GM23338 (cell line): ENCODE data around the gene ASAH2B. TPM values are rescaled to one million over a fixed set of nuclear protein-coding genes. Genes with fewer than 3 reads are reported as not detected.
A peak's percentile ranks its signal among the peaks of the same experiment; 100 is the strongest.

Experiments used
- ATAC-seq: fragments of 200-7000 bp; cut with Tn5 transposase; 3 replicates; pipeline ENCODE4 v1.9.1; 2020
- DNase-seq: peaks from one replicate; pipeline ENCODE4 v3.0.0-alpha.2; 2015; ENCODE audit warnings: low spot score
- H2AFZ ChIP-seq: fragments of 200-600 bp; sonication (generic); 2 replicates; pipeline ENCODE4 v1.8.0; 2016; ENCODE audit warnings: antibody characterized with exemption, mild to moderate bottlenecking, moderate library complexity
- H3F3A ChIP-seq: fragments of 200-600 bp; sonication (generic); replicated peaks from 2 replicates; pipeline ENCODE4 v1.8.0; 2017; ENCODE audit warnings: antibody characterized with exemption, mixed run types, low read depth
- H3K27ac ChIP-seq: fragments of 200-600 bp; sonication (generic); 2 replicates; pipeline ENCODE4 v1.6.1; 2016; ENCODE audit warnings: low read depth
- H3K27me3 ChIP-seq: fragments of 200-600 bp; sonication (generic); 2 replicates; pipeline ENCODE4 v1.8.0; 2016; ENCODE audit warnings: mild to moderate bottlenecking, mixed run types, moderate library complexity; ENCODE audit not compliant: insufficient read depth
- H3K36me3 ChIP-seq: fragments of 200-600 bp; sonication (generic); 2 replicates; pipeline ENCODE4 v1.8.0; 2016; ENCODE audit warnings: mild to moderate bottlenecking; ENCODE audit not compliant: insufficient read depth
- H3K4me1 ChIP-seq: fragments of 200-600 bp; sonication (generic); 2 replicates; pipeline ENCODE4 v1.8.0; 2016; ENCODE audit warnings: mild to moderate bottlenecking, moderate library complexity; ENCODE audit not compliant: insufficient read depth
- H3K4me2 ChIP-seq: fragments of 200-600 bp; sonication (generic); 2 replicates; pipeline ENCODE4 v1.7.1; 2017; ENCODE audit warnings: mixed run types
- H3K4me3 ChIP-seq: fragments of 200-600 bp; sonication (generic); 2 replicates; pipeline ENCODE4 v1.6.1; 2016; ENCODE audit warnings: mixed run types
- H3K79me2 ChIP-seq: fragments of 200-600 bp; sonication (generic); replicated peaks from 2 replicates; pipeline ENCODE4 v1.8.0; 2017; ENCODE audit warnings: mild to moderate bottlenecking; ENCODE audit not compliant: insufficient read depth
- H3K9me2 ChIP-seq: fragments of 200-600 bp; sonication (generic); 2 replicates; pipeline ENCODE4 v1.8.0; 2017; ENCODE audit not compliant: insufficient read depth
- H4K20me1 ChIP-seq: fragments of 200-600 bp; sonication (generic); replicated peaks from 2 replicates; pipeline ENCODE4 v1.8.0; 2017; ENCODE audit warnings: mild to moderate bottlenecking; ENCODE audit not compliant: insufficient read depth
- H3K27ac Mint-ChIP-seq: 2 replicates; pipeline ENCODE4 v1.8.0; 2020; ENCODE audit warnings: inconsistent platforms, mild to moderate bottlenecking, moderate library complexity, mixed read lengths
- H3K27me3 Mint-ChIP-seq: 3 replicates; pipeline ENCODE4 v1.8.0; 2022; ENCODE audit warnings: low read depth, mild to moderate bottlenecking, moderate library complexity, mixed read lengths, inconsistent platforms; ENCODE audit not compliant: insufficient read depth, poor library complexity
- H3K36me3 Mint-ChIP-seq: 3 replicates; pipeline ENCODE4 v1.8.0; 2021; ENCODE audit warnings: low read depth, mild to moderate bottlenecking, inconsistent platforms, moderate library complexity, mixed read lengths
- H3K4me1 Mint-ChIP-seq: 3 replicates; pipeline ENCODE4 v1.8.0; 2020; ENCODE audit warnings: mild to moderate bottlenecking, inconsistent platforms, mixed read lengths
- H3K4me3 Mint-ChIP-seq: 3 replicates; pipeline ENCODE4 v1.8.0; 2021; ENCODE audit warnings: moderate library complexity, mild to moderate bottlenecking, inconsistent platforms, mixed read lengths
- H3K9me3 Mint-ChIP-seq: 3 replicates; pipeline ENCODE4 v1.8.0; 2020; ENCODE audit warnings: moderate library complexity, mild to moderate bottlenecking, inconsistent platforms, mixed read lengths
- CREB1 ChIP-seq: fragments of 250-450 bp; sonication (Bioruptor Pico); IDR thresholded peaks from 2 replicates; pipeline ENCODE4 v1.5.0; 2020; ENCODE audit warnings: low read depth, mild to moderate bottlenecking, moderate library complexity
- EZH2 ChIP-seq: fragments of 200-600 bp; sonication (generic); IDR thresholded peaks from one replicate; pipeline ENCODE4 v1.8.0; 2017; ENCODE audit warnings: antibody characterized with exemption, mild to moderate bottlenecking, low read depth; ENCODE audit not compliant: unreplicated experiment
- EZH2phosphoT487 ChIP-seq: fragments of 200-600 bp; sonication (generic); IDR thresholded peaks from one replicate; pipeline ENCODE4 v1.8.1; 2018; ENCODE audit warnings: antibody characterized with exemption; ENCODE audit not compliant: unreplicated experiment
- JUNB ChIP-seq: IDR thresholded peaks from one replicate; pipeline ENCODE4 v1.6.1; 2016; ENCODE audit warnings: antibody characterized with exemption; ENCODE audit not compliant: unreplicated experiment
- NANOG ChIP-seq: IDR thresholded peaks from 2 replicates; pipeline ENCODE4 v1.6.1; 2016; ENCODE audit warnings: antibody characterized with exemption, borderline replicate concordance
- POLR2AphosphoS5 ChIP-seq: IDR thresholded peaks from 2 replicates; pipeline ENCODE4 v1.6.1; 2016; ENCODE audit warnings: antibody characterized with exemption, low read depth
- ZNF114 ChIP-seq: fragments of 250-450 bp; sonication (Bioruptor Pico); IDR thresholded peaks from 2 replicates; pipeline ENCODE4 v1.5.0; 2020; ENCODE audit warnings: mild to moderate bottlenecking, moderate library complexity
- ZNF331 ChIP-seq: fragments of 250-450 bp; sonication (Bioruptor Pico); IDR thresholded peaks from 2 replicates; pipeline ENCODE4 v1.5.0; 2020; ENCODE audit warnings: low read depth, mild to moderate bottlenecking, moderate library complexity
- ZNF462 ChIP-seq: fragments of 250-450 bp; sonication (Bioruptor Pico); IDR thresholded peaks from 2 replicates; pipeline ENCODE4 v1.5.0; 2020; ENCODE audit warnings: mild to moderate bottlenecking, moderate library complexity
- polyA plus RNA-seq: library from polyadenylated mRNA; unstranded; fragments of >200 nt; fragmentation: Nextera tagmentation; extraction: Ambion mirVana; gene quantifications from 2 replicates; pipeline ENCODE4 v1.2.1, GENCODE V29; 2016
- total RNA-seq: library from RNA; depleted of rRNA; stranded (reverse); fragments of >200 nt; shearing (Covaris generic); gene quantifications from 2 replicates; pipeline ENCODE4 v1.2.3, GENCODE V29; 2014
- TF ChIP-seq, protein P1 (sequence below): IDR thresholded peaks from 2 replicates; pipeline ENCODE4 v1.6.1; 2016; ENCODE audit warnings: antibody characterized with exemption
- TF ChIP-seq, protein P2 (sequence below), 2 experiments: fragments of 200-600 bp in 1 of 2; sonication (generic) in 1 of 2; conservative IDR thresholded peaks; 2 replicates each; pipeline versions ENCODE4 v1.5.1 to v1.6.1; 2016 to 2017; ENCODE audit warnings: antibody characterized with exemption in 2 of 2, low read depth in 2 of 2, mild to moderate bottlenecking in 2 of 2, moderate library complexity in 1 of 2

The ASAH2B gene
- total and polyA plus RNA-seq, 2 experiments from 2014 or later = 6.9 to 11.7 TPM

DNA sequence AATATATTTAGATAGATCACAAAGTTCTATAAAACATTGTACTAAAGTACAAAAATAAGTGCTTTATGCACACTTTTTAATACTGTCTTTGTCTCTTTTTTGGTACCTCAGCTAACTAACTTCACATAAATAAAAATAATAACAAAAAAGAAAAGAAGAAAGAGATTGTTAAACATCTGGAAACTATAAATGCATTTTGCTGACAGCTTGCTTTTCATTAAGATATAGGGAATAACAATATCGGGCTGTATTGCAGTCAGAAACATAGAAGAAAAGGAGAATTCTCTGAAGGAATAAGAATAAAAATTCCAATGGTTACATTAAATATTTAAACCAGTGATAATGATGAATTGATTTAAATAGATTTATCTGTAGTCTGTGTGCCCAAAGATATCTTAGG is 59.9 kb downstream of the ASAH2B start (continued):
- TF ChIP-seq, protein P1, sequence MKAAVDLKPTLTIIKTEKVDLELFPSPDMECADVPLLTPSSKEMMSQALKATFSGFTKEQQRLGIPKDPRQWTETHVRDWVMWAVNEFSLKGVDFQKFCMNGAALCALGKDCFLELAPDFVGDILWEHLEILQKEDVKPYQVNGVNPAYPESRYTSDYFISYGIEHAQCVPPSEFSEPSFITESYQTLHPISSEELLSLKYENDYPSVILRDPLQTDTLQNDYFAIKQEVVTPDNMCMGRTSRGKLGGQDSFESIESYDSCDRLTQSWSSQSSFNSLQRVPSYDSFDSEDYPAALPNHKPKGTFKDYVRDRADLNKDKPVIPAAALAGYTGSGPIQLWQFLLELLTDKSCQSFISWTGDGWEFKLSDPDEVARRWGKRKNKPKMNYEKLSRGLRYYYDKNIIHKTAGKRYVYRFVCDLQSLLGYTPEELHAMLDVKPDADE = no peak
- TF ChIP-seq POLR2AphosphoS5 (no peak), NANOG (no peak), ZNF462 (no peak)

DNA sequence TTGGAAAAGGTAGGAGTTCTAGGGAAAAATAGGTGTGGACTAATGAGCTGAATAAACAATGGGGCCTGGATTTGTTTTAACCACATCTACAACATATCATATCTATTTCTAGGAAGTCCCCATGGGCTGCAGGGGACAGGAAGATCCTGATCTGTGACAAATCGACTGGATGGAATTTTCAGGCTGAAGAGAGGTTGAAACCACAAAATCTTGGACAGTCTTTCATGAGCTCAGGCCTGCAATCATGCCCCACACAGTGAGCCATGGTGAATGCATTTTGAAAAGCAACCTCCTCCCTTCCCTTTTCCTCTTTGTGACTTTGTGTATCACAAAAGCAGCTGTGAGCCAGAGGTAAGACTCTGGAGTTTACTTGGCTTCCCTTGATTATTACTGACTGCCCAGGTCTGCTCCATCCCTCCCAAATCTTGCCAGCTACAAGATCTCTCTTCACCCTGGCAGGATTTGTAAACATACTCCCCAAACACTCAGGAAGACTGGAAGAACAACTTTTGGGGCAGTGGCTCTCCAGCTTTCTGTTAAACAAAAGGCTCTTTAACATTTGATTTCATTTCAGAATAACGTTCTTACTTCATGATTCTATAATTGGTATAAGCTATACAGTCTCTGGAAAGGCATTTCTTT is 66.4 kb downstream of the ASAH2B start:
- Histone ChIP-seq H3K36me3 (no peaks in the 10 kb centered on the region), H3K4me3 (no peak overlapping the region), H4K20me1 (no peaks in the 10 kb centered on the region), H3K27me3 (no peaks in the 10 kb centered on the region), H3K4me2 (0 out of 2 replicates have a peak overlapping the region, but pooled peaks have one; percentile 33), H3F3A (no peaks in the 10 kb centered on the region), H3K79me2 (no peaks in the 10 kb centered on the region), H2AFZ (peak overlapping the region; percentile 73; the same call in 1 of the 2 replicates), H3K9me2 (no peaks in the 10 kb centered on the region), H3K4me1 (peaks cover 23% of the 10 kb centered on the region), H3K27ac (no peak overlapping the region)
- ATAC-seq = peak; percentile 50
- peak; percentile 16 for DNase-seq
- no peaks in the 10 kb centered on the region for H3K9me3 Mint-ChIP-seq
- H3K36me3 Mint-ChIP-seq = no peaks in the 10 kb centered on the region
- H3K4me3 Mint-ChIP-seq = no peak overlapping the region
- H3K27ac Mint-ChIP-seq = peak overlapping the region; percentile 75; the same call in 1 of the 2 replicates
- H3K27me3 Mint-ChIP-seq = no peaks in the 10 kb centered on the region
- H3K4me1 Mint-ChIP-seq = peaks cover 26% of the 10 kb centered on the region
- TF ChIP-seq ZNF114 (CRISPR knock-in tag) (no peak), NANOG (no peak), EZH2phosphoT487 (no peak), JUNB (no peak), CREB1 (CRISPR knock-in tag) (no peak), POLR2AphosphoS5 (no peak), EZH2 (no peak), ZNF331 (no peak)
- TF ChIP-seq, protein P2, sequence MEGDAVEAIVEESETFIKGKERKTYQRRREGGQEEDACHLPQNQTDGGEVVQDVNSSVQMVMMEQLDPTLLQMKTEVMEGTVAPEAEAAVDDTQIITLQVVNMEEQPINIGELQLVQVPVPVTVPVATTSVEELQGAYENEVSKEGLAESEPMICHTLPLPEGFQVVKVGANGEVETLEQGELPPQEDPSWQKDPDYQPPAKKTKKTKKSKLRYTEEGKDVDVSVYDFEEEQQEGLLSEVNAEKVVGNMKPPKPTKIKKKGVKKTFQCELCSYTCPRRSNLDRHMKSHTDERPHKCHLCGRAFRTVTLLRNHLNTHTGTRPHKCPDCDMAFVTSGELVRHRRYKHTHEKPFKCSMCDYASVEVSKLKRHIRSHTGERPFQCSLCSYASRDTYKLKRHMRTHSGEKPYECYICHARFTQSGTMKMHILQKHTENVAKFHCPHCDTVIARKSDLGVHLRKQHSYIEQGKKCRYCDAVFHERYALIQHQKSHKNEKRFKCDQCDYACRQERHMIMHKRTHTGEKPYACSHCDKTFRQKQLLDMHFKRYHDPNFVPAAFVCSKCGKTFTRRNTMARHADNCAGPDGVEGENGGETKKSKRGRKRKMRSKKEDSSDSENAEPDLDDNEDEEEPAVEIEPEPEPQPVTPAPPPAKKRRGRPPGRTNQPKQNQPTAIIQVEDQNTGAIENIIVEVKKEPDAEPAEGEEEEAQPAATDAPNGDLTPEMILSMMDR (conservative IDR thresholded peaks at IDR 0.05; ENCODE audit: low read depth in 2 of 2) = no peak
